PFSK-1 (cell line): ENCODE measurements around the gene HOXC12.

Source experiments
- FOXP2 ChIP-seq: optimal IDR thresholded peaks from 2 replicates; pipeline ENCODE3; 2011; ENCODE audit warnings: borderline replicate concordance, control low read depth, inconsistent platforms; ENCODE audit not compliant: insufficient read depth; ENCODE audit errors: extremely low read length, extremely low read depth
- POLR2AphosphoS5 ChIP-seq: IDR thresholded peaks from 2 replicates; pipeline ENCODE4 v1.6.1; 2012; ENCODE audit warnings: low read depth, mild to moderate bottlenecking, control low read depth, low read length, moderate library complexity
- REST ChIP-seq, 2 experiments: IDR thresholded peaks; 2 replicates each; pipeline versions ENCODE4 v1.6.1 to v1.8.0; 2011 to 2012; ENCODE audit warnings: low read depth in 2 of 2, low read length in 2 of 2, control low read depth in 1 of 2, inconsistent platforms in 1 of 2, mild to moderate bottlenecking in 1 of 2, moderate library complexity in 1 of 2; ENCODE audit not compliant: insufficient read depth in 1 of 2
- SIN3A ChIP-seq: IDR thresholded peaks from 2 replicates; pipeline ENCODE4 v1.6.1; 2012; ENCODE audit warnings: mild to moderate bottlenecking, low read length, moderate library complexity, borderline replicate concordance; ENCODE audit not compliant: insufficient read depth
- TAF1 ChIP-seq: IDR thresholded peaks from 2 replicates; pipeline ENCODE4 v1.6.1; 2012; ENCODE audit warnings: low read length, control low read depth, borderline replicate concordance; ENCODE audit not compliant: insufficient read depth

Gene HOXC12

GRCh38 chr12:54002915-54003389 lies 48.2 kb downstream of the HOXC12 start:
- TF ChIP-seq FOXP2 (no peak), POLR2AphosphoS5 (no peak), REST (IDR thresholded peaks at IDR 0.05; ENCODE audit: insufficient read depth in 1 of 2, low read depth in 2 of 2, low read length in 2 of 2) (no peak), SIN3A (no peak), TAF1 (no peak)

GRCh38 chr12:54003625-54004024 lies 48.9 kb downstream of the HOXC12 start:
- TF ChIP-seq TAF1 (no peak), SIN3A (no peak), POLR2AphosphoS5 (no peak), REST (IDR thresholded peaks at IDR 0.05; ENCODE audit: insufficient read depth in 1 of 2, low read depth in 2 of 2, low read length in 2 of 2) (no peak), FOXP2 (no peak)

DNA sequence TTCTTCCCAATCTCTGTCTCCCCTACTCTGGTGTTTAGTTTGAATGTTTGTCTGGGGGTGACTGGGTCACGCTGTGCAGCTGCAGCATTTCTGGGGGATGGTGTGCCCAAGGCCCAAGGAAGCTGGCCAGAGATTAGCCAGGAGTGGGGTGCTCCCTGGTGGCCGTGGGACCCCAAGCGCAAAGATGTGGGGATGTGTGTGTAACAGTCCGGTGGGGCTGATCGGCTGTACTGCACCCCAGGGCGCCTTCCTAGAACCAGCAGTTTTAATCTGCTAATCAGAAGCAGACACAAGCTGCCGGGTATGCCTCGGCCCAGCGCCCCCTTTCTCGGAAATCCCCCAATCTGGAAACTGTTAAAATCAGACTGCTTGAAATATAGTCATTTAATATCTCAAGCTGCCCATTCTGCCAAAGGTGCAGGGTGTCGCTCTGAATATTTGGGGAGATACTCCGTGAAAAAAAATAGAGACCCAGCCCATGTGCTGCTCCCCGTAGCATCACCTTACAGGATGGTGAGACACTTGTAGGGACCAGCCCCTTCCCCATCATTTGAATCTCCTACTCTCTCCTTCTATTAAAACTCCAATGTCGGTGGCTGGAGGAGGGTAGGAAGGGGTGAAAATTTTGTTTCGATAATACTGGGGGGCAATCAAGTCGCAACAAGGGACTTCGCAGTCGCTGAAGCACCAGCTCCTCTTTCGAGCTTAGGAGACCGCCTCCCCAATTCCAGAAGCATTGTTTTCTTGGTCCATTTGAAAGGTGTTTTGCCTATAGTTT lies 49.5 kb downstream of the HOXC12 start:
- TF ChIP-seq FOXP2, result no peak
- TF ChIP-seq POLR2AphosphoS5, result no peak
- no peak for TF ChIP-seq TAF1
- no peak for TF ChIP-seq REST (IDR thresholded peaks at IDR 0.05; ENCODE audit: insufficient read depth in 1 of 2, low read depth in 2 of 2, low read length in 2 of 2)
- no peak for TF ChIP-seq SIN3A

DNA sequence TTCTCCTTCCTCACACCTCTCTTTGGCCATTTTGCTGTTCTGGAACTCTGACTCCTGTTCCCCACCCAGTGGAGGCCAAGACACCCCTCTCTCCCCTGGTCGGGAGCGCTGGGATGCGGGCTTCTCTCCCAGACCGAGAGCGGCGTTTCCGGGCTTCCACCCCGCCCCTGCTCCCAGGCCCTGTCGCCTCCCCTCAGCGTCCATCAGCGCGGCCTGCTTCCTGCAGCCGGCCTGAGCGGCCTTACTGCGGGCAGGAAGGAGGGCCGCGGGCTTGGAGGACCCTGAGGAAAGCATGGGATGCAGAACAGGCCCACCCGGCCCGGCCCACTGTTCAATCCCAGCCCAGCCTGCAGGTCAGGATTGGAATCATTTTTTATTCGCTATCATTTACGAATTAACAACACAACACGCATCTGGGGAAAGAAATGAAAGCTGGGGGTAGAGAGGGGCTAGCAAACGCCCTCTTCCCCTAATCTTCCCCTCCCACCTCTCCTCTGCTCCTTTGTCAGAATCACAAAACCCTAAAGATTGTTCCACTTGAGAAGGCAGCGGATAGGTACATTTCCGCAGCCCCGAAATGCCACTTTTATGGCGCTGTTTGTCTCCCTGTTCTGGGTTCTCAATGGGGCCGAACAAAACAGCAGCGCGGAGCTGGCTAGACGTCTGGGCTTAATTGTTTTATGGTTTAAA lies 50.3 kb downstream of the HOXC12 start:
- peak; percentile 34 for TF ChIP-seq FOXP2
- no peak for TF ChIP-seq POLR2AphosphoS5

DNA sequence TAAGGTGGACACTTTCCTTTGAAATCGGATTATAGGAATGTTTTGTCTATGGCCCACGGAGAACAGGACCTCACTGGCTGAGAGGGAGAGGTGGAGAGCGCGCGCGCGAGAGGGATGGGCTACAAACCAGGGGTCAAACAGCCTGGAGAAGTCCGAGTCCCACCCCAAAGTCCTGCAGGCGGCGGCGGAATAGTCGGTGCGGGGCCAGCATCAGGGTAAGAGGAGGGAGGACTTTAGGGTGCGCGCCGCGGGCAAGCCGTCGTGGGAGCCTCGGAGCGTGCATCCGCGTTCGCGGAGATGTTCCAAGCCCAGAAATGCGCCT lies 50.8 kb downstream of the HOXC12 start:
- no peak for TF ChIP-seq TAF1
- TF ChIP-seq REST (IDR thresholded peaks at IDR 0.05; ENCODE audit: insufficient read depth in 1 of 2, low read depth in 2 of 2, low read length in 2 of 2), result no peak
- TF ChIP-seq FOXP2, result no peak
- TF ChIP-seq SIN3A, result no peak
- TF ChIP-seq POLR2AphosphoS5, result no peak
